Globus pallidus (tissue), 1 donor: ENCODE data around the gene PBX3.
"Not testable (repeated sequence)": the region's sequence is repeated elsewhere in the genome, so short reads cannot be mapped to it uniquely, and the experiment has no call there.

Experiments used
- DNase-seq: peaks from one replicate; pipeline ENCODE4 v3.0.0-alpha.2; 2015; ENCODE audit warnings: low spot score

The PBX3 gene

GRCh38 chr9:125749287-125749935, 2.2 kb downstream of the PBX3 start:
- no peak for DNase-seq

DNA sequence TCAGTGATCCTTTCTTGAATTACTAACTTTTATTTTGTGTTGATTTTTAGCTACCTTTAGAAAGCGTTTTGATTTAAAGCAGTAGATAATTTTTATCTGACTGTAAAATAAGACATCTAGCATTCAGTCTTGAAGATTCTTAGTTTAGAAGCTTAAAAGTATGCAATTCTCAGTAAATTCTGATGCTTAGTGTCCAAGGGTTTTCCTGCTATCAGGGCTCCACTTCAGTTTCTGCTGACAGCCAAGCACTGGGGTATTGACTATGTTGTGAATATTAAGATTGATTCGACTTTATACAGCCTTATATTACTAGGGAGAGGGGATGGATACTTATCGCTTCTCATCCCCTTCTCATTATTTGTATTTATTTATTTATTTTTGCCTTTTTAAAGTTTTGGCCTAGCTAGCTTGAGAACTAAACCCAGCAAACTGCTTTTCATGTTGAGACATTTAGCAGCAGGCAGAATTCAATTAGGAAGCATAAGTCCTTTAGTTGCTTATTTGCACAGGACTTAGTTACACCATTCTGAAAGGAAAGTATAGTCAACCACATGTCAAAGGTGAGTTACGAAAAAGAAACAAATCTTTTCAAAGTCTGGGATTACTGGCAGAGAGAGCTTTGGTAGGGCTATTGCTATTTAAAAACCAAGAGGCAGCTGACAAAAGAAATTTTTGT, 2.9 kb downstream of the PBX3 start:
- DNase-seq: no peak

DNA sequence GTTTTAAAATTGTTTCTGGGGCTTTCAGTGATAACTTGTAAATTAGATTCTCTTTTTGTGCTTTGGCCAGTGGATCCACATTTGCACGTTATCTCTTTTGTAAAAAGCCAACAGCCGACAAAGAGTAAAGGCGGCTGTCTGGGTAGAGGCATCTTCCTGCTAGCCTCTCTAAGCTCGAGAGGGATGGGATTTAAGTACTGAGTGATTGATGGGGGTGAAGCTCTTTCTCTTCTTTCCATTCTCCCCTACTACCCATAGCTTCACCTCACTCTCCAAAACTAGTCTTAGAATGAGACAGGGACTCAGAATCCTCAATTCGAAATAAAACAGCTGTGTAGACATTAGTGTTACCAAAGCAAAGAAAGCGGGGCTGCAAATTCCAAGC, 3.4 kb downstream of the PBX3 start:
- no peak for DNase-seq

- no peak for DNase-seq
Measured at GRCh38 chr9:125752070-125752628, 5.0 kb downstream of the PBX3 start.

GRCh38 chr9:125754096-125754495, 6.9 kb downstream of the PBX3 start:
- no peak for DNase-seq

DNA sequence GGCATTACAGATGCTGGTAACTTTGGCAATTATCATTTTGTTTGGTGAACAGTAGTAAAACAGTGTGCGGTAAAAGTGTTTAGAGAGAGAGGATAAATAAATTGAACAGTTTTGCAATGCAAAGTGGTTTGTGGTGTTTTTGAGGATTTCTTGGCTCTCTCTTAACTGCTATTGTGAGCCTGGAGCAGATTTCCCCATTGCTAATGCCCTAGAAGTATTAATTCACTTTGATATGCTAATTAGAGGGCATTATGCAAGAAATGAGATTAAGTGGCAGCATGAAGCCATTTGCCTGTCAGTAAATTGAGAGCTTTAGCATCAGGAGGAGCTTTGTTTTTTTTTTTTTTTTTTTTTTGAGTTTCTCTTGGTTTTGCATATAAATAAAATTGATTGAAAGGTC, 8.2 kb downstream of the PBX3 start:
- DNase-seq: no peak

DNA sequence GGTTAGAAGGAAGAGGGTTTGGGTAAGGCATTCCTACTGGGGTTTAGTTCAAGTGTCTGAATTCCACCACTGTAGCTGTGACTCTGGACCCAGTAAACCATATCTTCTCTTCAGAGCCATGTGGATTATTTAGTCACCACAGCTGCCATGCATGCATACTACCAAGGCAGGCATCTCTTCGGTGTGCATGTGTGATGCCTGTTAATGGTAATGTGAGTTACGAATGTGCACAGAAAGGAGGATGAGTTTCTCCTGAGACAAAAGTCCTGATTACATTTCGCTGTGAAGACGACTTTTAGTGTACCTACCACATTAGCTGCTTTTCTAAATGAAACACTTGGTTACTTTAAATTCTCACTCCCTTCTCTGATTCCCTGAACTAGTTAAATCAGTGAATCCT, 9.3 kb downstream of the PBX3 start:
- no peak for DNase-seq

DNA sequence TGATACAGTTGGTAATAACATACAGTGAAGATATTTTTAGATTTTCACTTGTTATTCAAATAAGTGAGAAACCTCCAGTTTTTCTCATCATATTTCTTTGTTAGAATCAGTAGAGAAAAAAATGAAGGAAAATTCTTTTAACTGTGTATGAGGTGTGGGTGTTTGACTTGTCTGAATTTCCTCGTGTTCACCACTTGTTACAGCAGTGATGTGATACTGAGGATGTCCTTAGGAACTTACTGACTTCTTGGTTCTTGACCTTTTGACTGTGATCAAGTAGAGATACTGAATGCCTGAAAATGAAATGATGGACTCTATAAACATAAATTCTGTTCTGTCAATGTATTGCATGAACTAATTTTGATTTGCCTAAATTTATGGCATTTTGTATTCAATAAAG, 10.7 kb downstream of the PBX3 start:
- no peak for DNase-seq

GRCh38 chr9:125758986-125759763, 12.0 kb downstream of the PBX3 start:
- DNase-seq: peak; percentile 92

DNA sequence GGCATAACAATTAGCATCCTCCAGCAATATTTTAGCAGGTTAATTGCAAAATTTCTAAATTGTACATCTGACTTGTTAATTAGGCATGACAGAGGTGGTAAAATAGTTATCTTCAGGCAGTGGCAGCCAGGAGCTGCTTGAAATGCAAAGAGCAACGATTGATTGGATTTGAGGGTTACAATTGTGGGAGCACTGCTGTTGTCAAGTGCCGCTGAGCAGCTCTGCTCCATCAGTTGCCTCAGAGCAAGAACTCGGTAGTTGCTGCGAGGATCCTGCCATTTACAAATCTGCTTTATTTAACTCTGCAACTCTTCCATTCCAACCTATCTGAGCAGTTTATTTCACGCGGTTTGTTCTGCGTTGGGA, 12.6 kb downstream of the PBX3 start:
- peak; percentile 81 for DNase-seq

GRCh38 chr9:125760537-125760936, 13.4 kb downstream of the PBX3 start:
- no peak for DNase-seq

GRCh38 chr9:125761676-125762450, 14.7 kb downstream of the PBX3 start:
- DNase-seq: no peak

DNA sequence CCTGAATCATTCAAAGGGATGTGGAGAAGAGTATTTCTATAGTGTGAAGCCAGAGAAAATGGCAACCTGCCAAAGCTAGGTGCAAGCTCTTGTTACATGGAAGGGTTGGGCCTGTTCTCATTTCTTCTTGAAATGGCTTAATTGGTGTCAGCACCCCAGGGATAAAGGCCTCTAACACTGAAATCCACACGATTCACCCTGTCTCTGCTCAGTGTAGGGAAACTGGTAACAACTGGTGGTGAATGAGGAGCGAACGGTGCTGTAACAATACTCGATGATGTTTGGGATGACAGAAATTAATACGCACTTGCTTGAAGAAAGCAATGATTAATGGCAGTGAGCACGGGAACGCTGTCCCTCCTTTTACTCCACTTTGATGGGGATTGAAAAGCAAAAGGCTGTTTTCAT, 16.2 kb downstream of the PBX3 start:
- DNase-seq: no peak

GRCh38 chr9:125764198-125764597, 17.0 kb downstream of the PBX3 start:
- DNase-seq: no peak

GRCh38 chr9:125766468-125767221, 19.5 kb downstream of the PBX3 start:
- no peak for DNase-seq

- no peak for DNase-seq
Measured at GRCh38 chr9:125767349-125767748, 20.2 kb downstream of the PBX3 start.

GRCh38 chr9:125768803-125769202, 21.6 kb downstream of the PBX3 start:
- no peak for DNase-seq

DNA sequence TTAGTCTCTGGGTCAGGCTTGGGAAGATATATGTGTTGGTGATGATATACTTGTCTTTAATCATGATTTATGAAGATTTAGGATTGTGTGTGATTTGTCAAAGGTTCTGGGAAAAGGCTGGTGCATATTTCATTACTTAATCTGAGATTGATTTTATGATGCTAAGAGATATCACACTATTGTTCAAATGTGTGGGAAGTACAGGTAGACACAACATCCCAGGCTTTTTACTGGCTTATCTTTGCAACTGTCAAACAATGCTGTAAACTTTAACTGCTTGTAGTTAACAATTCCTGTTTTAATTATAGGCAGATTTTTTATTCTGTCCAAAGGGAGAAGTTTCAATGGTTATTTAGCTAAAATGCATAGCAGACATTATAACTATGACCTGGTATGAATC, 23.9 kb downstream of the PBX3 start:
- no peak for DNase-seq

- DNase-seq: no peak
Measured at GRCh38 chr9:125772740-125773139, 25.6 kb downstream of the PBX3 start.

DNA sequence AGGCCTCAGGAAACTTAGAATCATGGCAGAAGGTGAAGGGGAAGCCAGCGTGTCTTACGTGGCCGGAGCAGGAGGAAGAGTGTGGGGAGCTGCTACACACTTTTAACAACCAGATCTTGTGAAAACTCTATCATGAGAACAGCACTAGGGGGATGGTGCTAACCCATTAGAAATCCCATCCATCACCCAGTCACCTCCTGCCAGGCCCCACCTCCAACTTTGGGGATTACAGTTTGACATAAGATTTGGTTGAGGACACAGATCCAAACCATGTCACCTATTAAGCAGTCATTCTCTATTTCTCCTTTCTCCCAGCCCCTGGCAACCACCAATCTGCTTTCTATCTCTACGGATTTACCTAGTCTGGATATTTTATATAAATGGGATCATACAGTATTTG, 26.9 kb downstream of the PBX3 start:
- DNase-seq: no peak

GRCh38 chr9:125776789-125777188, 29.6 kb downstream of the PBX3 start:
- not testable (repeated sequence) for DNase-seq
